Measurements from ENCODE around the gene CAD. TPM values are rescaled to one million over a fixed set of nuclear protein-coding genes. Genes with fewer than 3 reads are reported as not detected.

CAD gene
- polyA plus RNA-seq, 2 of the 4 experiments (the other 2 are of a cell fraction), result 50.5 to 69.3 TPM

DNA sequence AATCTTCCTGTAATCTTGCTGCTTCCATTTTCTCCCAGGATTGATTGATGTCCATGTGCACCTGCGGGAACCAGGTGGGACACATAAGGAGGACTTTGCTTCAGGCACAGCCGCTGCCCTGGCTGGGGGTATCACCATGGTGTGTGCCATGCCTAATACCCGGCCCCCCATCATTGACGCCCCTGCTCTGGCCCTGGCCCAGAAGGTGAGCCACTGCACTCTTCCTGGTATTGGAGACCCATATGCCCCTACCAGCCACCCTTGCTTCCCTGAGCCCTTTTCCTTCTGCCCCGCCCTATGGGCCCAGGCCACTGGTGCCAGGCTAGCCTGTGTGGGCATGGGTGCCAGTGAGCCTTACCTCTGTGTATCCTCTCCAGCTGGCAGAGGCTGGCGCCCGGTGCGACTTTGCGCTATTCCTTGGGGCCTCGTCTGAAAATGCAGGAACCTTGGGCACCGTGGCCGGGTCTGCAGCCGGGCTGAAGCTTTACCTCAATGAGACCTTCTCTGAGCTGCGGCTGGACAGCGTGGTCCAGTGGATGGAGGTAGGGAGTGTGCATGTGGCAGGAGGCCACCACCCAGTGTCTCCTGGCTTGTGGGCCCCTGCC is 20.3 kb downstream of the CAD start:
- H3K27ac ChIP-seq, result no peak overlapping the region
- CTCF ChIA-PET, result interaction anchor here (0.8 to 5.6 kb wide), 8 partner anchors 9 to 140 kb away, joined by 3 to 45 read pairs (median 6); no protein-coding TSS in a partner anchor
- POLR2A ChIA-PET, result no interaction called here
- FAIRE-seq (no peak), DNase-seq (ENCODE audit: low read depth in 1 of 2, low spot score in 1 of 2) (no peak), ATAC-seq (no peak)
- no peaks in the 10 kb centered on the region for H3K9me3 ChIP-seq
- whole genome bisulfite sequencing (ENCODE audit: missing lambda C conversion rate), result 98% methylated on average over 14 of the region's 15 CpGs
- TF ChIP-seq KDM1A (IDR thresholded peaks at IDR 0.05; ENCODE audit: low read depth), result no peak
- TF ChIP-seq, protein P1, sequence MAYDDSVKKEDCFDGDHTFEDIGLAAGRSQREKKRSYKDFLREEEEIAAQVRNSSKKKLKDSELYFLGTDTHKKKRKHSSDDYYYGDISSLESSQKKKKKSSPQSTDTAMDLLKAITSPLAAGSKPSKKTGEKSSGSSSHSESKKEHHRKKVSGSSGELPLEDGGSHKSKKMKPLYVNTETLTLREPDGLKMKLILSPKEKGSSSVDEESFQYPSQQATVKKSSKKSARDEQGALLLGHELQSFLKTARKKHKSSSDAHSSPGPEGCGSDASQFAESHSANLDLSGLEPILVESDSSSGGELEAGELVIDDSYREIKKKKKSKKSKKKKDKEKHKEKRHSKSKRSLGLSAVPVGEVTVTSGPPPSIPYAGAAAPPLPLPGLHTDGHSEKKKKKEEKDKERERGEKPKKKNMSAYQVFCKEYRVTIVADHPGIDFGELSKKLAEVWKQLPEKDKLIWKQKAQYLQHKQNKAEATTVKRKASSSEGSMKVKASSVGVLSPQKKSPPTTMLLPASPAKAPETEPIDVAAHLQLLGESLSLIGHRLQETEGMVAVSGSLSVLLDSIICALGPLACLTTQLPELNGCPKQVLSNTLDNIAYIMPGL (CRISPR knock-in tag; IDR thresholded peaks at IDR 0.05; ENCODE audit: borderline replicate concordance), result no peak
- TF ChIP-seq CEBPB (IDR thresholded peaks at IDR 0.05), result no peak
- TF ChIP-seq BHLHE40 (IDR thresholded peaks at IDR 0.05; ENCODE audit: low read depth, low read length), result no peak
- TF ChIP-seq HDAC2 (IDR thresholded peaks at IDR 0.05), result no peak
- TF ChIP-seq RCOR1 (IDR thresholded peaks at IDR 0.05; ENCODE audit: low read depth, low read length), result no peak
- no peak for TF ChIP-seq NFE2L2 (conservative IDR thresholded peaks at IDR 0.05; ENCODE audit: low read length)
- no peak for TF ChIP-seq FOXS1 (CRISPR knock-in tag; IDR thresholded peaks at IDR 0.05)
- TF ChIP-seq ZNF302 (CRISPR knock-in tag; IDR thresholded peaks at IDR 0.05), result no peak
- no peak for TF ChIP-seq RNF2 (IDR thresholded peaks at IDR 0.05; ENCODE audit: borderline replicate concordance, low read depth)
- no peak for TF ChIP-seq FOSL2 (IDR thresholded peaks at IDR 0.05)
- TF ChIP-seq FOSL2 (CRISPR knock-in tag; IDR thresholded peaks at IDR 0.05), result no peak
- no peak for TF ChIP-seq HOXB5 (CRISPR knock-in tag; IDR thresholded peaks at IDR 0.05)
- no peaks in the 10 kb centered on the region for H3K4me1 ChIP-seq
- no peak overlapping the region for H3K4me3 ChIP-seq
- no peak overlapping the region for H3K4me2 ChIP-seq

DNA sequence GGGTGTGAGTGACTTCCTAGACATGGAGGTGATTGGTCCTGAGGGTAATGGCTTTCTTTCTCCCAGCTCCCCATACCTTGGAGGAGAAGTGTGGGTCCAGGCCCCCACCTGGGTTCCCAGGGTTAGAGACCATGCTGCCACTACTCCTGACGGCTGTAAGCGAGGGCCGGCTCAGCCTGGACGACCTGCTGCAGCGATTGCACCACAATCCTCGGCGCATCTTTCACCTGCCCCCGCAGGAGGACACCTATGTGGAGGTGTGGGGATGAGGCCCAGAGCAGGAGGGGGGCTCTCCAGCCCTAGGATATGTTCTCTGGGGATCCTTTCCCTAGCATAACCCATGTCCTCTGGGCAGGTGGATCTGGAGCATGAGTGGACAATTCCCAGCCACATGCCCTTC is 21.8 kb downstream of the CAD start:
- H3K9me3 ChIP-seq, result no peaks in the 10 kb centered on the region
- WGBS (ENCODE audit: missing lambda C conversion rate), result 94% methylated on average over 8 of the region's 8 CpGs
- FAIRE-seq (no peak), ATAC-seq (no peak), DNase-seq (ENCODE audit: low read depth in 1 of 2, low spot score in 1 of 2) (no peak)
- ChIA-PET CTCF (interaction anchor here (0.8 to 5.6 kb wide), 7 partner anchors 11 to 141 kb away, joined by 3 to 45 read pairs (median 5); partner anchors contain the start of gene CAD), POLR2A (no interaction called here)
- no peak overlapping the region for H3K27ac ChIP-seq
- no peak overlapping the region for H3K4me3 ChIP-seq
- H3K4me1 ChIP-seq, result no peaks in the 10 kb centered on the region
- H3K4me2 ChIP-seq, result no peak overlapping the region
- TF ChIP-seq, protein P2, sequence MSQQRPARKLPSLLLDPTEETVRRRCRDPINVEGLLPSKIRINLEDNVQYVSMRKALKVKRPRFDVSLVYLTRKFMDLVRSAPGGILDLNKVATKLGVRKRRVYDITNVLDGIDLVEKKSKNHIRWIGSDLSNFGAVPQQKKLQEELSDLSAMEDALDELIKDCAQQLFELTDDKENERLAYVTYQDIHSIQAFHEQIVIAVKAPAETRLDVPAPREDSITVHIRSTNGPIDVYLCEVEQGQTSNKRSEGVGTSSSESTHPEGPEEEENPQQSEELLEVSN (IDR thresholded peaks at IDR 0.05; ENCODE audit: borderline replicate concordance, low read depth), result no peak
- no peak for TF ChIP-seq CEBPB (IDR thresholded peaks at IDR 0.05)
- TF ChIP-seq HOXB13 (CRISPR knock-in tag; IDR thresholded peaks at IDR 0.05; ENCODE audit: low read depth), result no peak
- no peak for TF ChIP-seq MAZ (IDR thresholded peaks at IDR 0.05; ENCODE audit: borderline replicate concordance, low read depth, low read length)
- TF ChIP-seq ZNF302 (CRISPR knock-in tag; IDR thresholded peaks at IDR 0.05), result no peak
- no peak for TF ChIP-seq KDM1A (IDR thresholded peaks at IDR 0.05; ENCODE audit: low read depth)
- TF ChIP-seq PHF8 (IDR thresholded peaks at IDR 0.05; ENCODE audit: borderline replicate concordance, low read depth), result no peak
- no peak for TF ChIP-seq CBX2 (IDR thresholded peaks at IDR 0.05; ENCODE audit: borderline replicate concordance, low read depth)
- TF ChIP-seq, protein P3, sequence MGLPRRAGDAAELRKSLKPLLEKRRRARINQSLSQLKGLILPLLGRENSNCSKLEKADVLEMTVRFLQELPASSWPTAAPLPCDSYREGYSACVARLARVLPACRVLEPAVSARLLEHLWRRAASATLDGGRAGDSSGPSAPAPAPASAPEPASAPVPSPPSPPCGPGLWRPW (IDR thresholded peaks at IDR 0.05), result no peak
- no peak for TF ChIP-seq RFX5 (IDR thresholded peaks at IDR 0.05)
- TF ChIP-seq, protein P4, sequence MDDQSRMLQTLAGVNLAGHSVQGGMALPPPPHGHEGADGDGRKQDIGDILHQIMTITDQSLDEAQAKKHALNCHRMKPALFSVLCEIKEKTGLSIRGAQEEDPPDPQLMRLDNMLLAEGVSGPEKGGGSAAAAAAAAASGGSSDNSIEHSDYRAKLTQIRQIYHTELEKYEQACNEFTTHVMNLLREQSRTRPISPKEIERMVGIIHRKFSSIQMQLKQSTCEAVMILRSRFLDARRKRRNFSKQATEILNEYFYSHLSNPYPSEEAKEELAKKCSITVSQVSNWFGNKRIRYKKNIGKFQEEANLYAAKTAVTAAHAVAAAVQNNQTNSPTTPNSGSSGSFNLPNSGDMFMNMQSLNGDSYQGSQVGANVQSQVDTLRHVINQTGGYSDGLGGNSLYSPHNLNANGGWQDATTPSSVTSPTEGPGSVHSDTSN (IDR thresholded peaks at IDR 0.05), result no peak
- no peak for TF ChIP-seq EP300 (IDR thresholded peaks at IDR 0.05)
- no peak for TF ChIP-seq JUNB (IDR thresholded peaks at IDR 0.05)

Measured in A549 (cell line).